ENCODE results near the gene FARP2. TPM values are rescaled to one million over a fixed set of nuclear protein-coding genes. Genes with fewer than 3 reads are reported as not detected.

The FARP2 gene
- total and polyA plus RNA-seq, 4 donors, result 5.8 to 30.9 (median 14.3) TPM

DNA sequence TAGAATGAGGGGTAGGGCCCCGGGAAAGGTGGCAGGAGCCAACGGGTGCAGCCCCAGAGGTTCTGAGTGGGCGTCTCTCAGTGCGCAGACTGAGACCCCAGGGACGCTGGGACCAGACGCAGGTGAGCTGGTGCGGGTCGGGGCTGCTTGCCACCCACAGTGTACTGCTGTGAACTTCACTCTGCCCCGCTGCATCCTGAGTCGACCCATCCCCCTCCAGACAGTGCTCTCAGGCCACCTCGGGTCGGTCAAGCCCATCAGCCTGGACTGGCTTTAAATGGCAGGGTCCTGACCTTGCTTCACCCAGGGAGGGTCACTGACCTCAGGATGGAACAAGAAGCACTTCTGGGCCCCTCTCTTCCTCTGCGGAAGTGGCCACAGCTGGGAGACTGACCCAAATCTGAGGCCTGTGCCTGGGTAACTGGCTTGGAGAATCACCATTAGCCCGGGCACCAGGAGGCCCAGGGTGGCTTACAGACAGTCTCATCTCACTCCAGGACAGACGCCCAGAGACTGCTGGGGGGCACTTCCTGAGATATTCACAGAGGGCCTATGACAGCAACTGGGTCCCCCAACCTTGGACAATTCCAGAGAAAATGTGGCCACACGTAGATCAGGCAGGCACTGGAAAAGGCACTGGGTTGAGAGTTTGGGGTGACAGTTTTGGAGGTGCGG is 178.8 kb downstream of the FARP2 start:
- H3K27me3 ChIP-seq (ENCODE audit: control insufficient read depth in 4 of 4, insufficient read depth in 4 of 4, low read length in 3 of 4), result no peaks in the 10 kb centered on the region
- H3K27ac ChIP-seq (ENCODE audit: low read depth in 1 of 2, low read length in 2 of 2), result no peak overlapping the region
- H3K4me3 ChIP-seq (ENCODE audit: low read depth in 1 of 3, low read length in 3 of 3), result no peak overlapping the region
- no peak overlapping the region for H3K9ac ChIP-seq (ENCODE audit: low read depth in 1 of 2, low read length in 2 of 2)
- no peaks in the 10 kb centered on the region for H3K36me3 ChIP-seq (ENCODE audit: control insufficient read depth in 4 of 4, insufficient read depth in 3 of 4, low read depth in 1 of 4, low read length in 3 of 4)
- WGBS, result 74% methylated on average over 17 of the region's 17 CpGs
- TF ChIP-seq RXRA (IDR thresholded peaks at IDR 0.05) (peak; percentile 28 to 81), NR2F2 (IDR thresholded peaks at IDR 0.05) (peak; percentile 93), FOXA1 (IDR thresholded peaks at IDR 0.05) (no peak)
- no peak for DNase-seq (ENCODE audit: low spot score)
- no peaks in the 10 kb centered on the region for H3K9me3 ChIP-seq (ENCODE audit: control insufficient read depth in 4 of 4, low read length in 3 of 4)
- no peaks in the 10 kb centered on the region for H3K4me1 ChIP-seq (ENCODE audit: control insufficient read depth in 4 of 4, insufficient read depth in 4 of 4, low read length in 3 of 4)

DNA sequence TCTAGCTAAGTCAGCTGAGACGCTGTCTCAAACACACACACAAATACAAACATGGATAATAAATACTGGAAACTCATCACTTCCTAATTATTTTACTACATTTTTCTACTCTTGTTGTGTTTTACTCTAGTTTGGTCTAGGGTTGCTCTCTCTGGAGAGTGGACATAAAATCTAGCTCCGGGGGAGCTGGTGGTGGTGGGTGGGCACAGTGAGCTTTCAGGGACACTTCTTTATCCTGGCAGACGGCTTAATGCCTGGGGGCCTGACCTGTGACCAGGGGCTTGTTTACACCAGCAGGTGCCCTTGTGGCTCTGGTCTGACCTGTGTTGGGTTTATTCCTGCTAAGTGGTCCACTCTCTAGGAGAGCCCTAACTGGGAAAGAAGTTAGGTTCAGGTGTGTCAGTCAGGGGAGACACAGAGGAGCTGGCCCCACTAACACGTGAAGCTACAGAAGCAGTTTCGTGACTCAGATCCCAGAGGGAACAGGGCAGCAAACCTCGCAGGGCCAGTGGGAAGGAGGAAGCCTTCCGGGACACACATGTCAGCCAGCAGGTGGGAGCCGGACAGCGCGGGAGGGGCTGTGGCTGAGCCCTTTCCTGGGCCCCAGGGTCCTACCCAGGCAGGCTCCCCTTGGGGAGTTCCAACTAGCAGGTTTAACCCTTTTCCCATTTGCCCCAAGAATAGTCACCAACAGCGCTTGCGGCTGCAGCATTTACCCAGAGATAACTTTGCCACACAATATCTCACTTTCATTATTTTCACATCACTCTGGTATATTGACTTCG is 180.0 kb downstream of the FARP2 start:
- H3K9ac ChIP-seq (ENCODE audit: low read depth in 1 of 2, low read length in 2 of 2), result no peak overlapping the region
- TF ChIP-seq, protein P1, sequence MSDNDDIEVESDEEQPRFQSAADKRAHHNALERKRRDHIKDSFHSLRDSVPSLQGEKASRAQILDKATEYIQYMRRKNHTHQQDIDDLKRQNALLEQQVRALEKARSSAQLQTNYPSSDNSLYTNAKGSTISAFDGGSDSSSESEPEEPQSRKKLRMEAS (IDR thresholded peaks at IDR 0.05), result no peak
- TF ChIP-seq HNF4A (conservative IDR thresholded peaks at IDR 0.05) (no peak), TAF1 (conservative IDR thresholded peaks at IDR 0.05) (no peak), SP1 (IDR thresholded peaks at IDR 0.05) (no peak), FOXA2 (IDR thresholded peaks at IDR 0.05) (no peak), NR2F2 (IDR thresholded peaks at IDR 0.05) (no peak), HNF4G (IDR thresholded peaks at IDR 0.05) (no peak)
- DNase-seq (ENCODE audit: low spot score), result no peak
- H3K4me1 ChIP-seq (ENCODE audit: control insufficient read depth in 4 of 4, insufficient read depth in 4 of 4, low read length in 3 of 4), result no peaks in the 10 kb centered on the region
- no peak overlapping the region for H3K4me3 ChIP-seq (ENCODE audit: low read depth in 1 of 3, low read length in 3 of 3)
- H3K9me3 ChIP-seq (ENCODE audit: control insufficient read depth in 4 of 4, low read length in 3 of 4), result peaks cover 0 to under 1% (median 0%) of the 10 kb centered on the region in 4 donors
- no peaks in the 10 kb centered on the region for H3K36me3 ChIP-seq (ENCODE audit: control insufficient read depth in 4 of 4, insufficient read depth in 3 of 4, low read depth in 1 of 4, low read length in 3 of 4)
- 81% methylated on average over 13 of the region's 13 CpGs for WGBS
- no peak overlapping the region for H3K27ac ChIP-seq (ENCODE audit: low read depth in 1 of 2, low read length in 2 of 2)
- H3K27me3 ChIP-seq (ENCODE audit: control insufficient read depth in 4 of 4, insufficient read depth in 4 of 4, low read length in 3 of 4), result peaks cover 0 to 2% (median 0%) of the 10 kb centered on the region in 4 donors

DNA sequence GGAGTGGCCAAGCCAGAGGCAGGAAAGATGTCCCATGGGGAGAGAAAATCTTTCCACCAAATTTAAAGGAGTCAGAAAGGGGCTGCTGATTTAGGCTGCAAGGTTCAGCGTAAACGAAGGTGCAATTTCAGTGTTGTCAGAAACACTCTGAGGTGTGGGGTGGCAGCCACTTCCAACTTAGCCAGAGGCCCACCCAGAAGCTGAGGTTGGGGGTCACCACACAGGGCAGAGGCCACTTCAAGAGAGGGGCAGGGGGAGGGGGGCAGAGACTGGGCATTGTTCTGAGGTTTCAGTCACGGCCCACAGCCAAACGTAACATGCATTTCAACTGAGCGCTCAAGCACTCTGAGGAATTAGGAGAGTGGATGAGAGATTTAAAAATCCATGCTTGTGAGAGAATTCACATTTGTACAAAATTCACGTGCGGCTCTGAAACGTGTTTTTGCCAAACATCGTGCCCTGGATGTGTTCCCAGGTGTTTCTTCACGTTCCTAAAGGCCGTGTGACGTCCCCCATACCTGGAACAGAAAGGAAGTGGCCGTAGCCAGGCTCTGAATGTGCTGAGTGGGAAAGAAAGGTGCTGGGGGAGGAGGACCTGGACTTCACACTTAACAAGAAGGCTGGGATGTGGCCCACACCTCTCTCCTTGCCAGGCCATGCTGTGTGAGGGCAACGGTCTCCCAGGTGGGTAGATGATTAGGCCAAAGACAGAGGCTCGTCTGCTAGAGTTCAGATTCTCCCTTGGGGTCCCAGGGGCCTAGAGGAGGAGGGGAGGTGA is 182.9 kb downstream of the FARP2 start:
- peaks cover 5 to 7% (median 6%) of the 10 kb centered on the region in 4 donors for H3K4me1 ChIP-seq (ENCODE audit: control insufficient read depth in 4 of 4, insufficient read depth in 4 of 4, low read length in 3 of 4)
- H3K9me3 ChIP-seq (ENCODE audit: control insufficient read depth in 4 of 4, low read length in 3 of 4), result peaks cover 0 to 1% (median 0%) of the 10 kb centered on the region in 4 donors
- no peaks in the 10 kb centered on the region for H3K36me3 ChIP-seq (ENCODE audit: control insufficient read depth in 4 of 4, insufficient read depth in 3 of 4, low read depth in 1 of 4, low read length in 3 of 4)
- DNase-seq (ENCODE audit: low spot score), result no peak
- WGBS, result 91% methylated on average over 15 of the region's 15 CpGs
- H3K4me3 ChIP-seq (ENCODE audit: low read depth in 1 of 3, low read length in 3 of 3), result no peak overlapping the region
- peaks cover 0 to 3% (median under 1%) of the 10 kb centered on the region in 4 donors for H3K27me3 ChIP-seq (ENCODE audit: control insufficient read depth in 4 of 4, insufficient read depth in 4 of 4, low read length in 3 of 4)
- no peak overlapping the region for H3K9ac ChIP-seq (ENCODE audit: low read depth in 1 of 2, low read length in 2 of 2)
- H3K27ac ChIP-seq (ENCODE audit: low read depth in 1 of 2, low read length in 2 of 2), result no peak overlapping the region
- TF ChIP-seq, protein P2, sequence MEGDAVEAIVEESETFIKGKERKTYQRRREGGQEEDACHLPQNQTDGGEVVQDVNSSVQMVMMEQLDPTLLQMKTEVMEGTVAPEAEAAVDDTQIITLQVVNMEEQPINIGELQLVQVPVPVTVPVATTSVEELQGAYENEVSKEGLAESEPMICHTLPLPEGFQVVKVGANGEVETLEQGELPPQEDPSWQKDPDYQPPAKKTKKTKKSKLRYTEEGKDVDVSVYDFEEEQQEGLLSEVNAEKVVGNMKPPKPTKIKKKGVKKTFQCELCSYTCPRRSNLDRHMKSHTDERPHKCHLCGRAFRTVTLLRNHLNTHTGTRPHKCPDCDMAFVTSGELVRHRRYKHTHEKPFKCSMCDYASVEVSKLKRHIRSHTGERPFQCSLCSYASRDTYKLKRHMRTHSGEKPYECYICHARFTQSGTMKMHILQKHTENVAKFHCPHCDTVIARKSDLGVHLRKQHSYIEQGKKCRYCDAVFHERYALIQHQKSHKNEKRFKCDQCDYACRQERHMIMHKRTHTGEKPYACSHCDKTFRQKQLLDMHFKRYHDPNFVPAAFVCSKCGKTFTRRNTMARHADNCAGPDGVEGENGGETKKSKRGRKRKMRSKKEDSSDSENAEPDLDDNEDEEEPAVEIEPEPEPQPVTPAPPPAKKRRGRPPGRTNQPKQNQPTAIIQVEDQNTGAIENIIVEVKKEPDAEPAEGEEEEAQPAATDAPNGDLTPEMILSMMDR (IDR thresholded peaks at IDR 0.05; ENCODE audit: low read depth, low read length, missing input control), result no peak
- TF ChIP-seq RAD21 (IDR thresholded peaks at IDR 0.05) (no peak), HNF4G (IDR thresholded peaks at IDR 0.05) (no peak), NR2F2 (IDR thresholded peaks at IDR 0.05) (no peak), YY1 (IDR thresholded peaks at IDR 0.05) (no peak), FOXA1 (IDR thresholded peaks at IDR 0.05) (no peak), RXRA (IDR thresholded peaks at IDR 0.05) (no peak)
- TF ChIP-seq, protein P3, sequence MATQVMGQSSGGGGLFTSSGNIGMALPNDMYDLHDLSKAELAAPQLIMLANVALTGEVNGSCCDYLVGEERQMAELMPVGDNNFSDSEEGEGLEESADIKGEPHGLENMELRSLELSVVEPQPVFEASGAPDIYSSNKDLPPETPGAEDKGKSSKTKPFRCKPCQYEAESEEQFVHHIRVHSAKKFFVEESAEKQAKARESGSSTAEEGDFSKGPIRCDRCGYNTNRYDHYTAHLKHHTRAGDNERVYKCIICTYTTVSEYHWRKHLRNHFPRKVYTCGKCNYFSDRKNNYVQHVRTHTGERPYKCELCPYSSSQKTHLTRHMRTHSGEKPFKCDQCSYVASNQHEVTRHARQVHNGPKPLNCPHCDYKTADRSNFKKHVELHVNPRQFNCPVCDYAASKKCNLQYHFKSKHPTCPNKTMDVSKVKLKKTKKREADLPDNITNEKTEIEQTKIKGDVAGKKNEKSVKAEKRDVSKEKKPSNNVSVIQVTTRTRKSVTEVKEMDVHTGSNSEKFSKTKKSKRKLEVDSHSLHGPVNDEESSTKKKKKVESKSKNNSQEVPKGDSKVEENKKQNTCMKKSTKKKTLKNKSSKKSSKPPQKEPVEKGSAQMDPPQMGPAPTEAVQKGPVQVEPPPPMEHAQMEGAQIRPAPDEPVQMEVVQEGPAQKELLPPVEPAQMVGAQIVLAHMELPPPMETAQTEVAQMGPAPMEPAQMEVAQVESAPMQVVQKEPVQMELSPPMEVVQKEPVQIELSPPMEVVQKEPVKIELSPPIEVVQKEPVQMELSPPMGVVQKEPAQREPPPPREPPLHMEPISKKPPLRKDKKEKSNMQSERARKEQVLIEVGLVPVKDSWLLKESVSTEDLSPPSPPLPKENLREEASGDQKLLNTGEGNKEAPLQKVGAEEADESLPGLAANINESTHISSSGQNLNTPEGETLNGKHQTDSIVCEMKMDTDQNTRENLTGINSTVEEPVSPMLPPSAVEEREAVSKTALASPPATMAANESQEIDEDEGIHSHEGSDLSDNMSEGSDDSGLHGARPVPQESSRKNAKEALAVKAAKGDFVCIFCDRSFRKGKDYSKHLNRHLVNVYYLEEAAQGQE (IDR thresholded peaks at IDR 0.05), result no peak
- TF ChIP-seq, protein P4, sequence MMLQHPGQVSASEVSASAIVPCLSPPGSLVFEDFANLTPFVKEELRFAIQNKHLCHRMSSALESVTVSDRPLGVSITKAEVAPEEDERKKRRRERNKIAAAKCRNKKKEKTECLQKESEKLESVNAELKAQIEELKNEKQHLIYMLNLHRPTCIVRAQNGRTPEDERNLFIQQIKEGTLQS (IDR thresholded peaks at IDR 0.05), result no peak
- TF ChIP-seq, protein P5, sequence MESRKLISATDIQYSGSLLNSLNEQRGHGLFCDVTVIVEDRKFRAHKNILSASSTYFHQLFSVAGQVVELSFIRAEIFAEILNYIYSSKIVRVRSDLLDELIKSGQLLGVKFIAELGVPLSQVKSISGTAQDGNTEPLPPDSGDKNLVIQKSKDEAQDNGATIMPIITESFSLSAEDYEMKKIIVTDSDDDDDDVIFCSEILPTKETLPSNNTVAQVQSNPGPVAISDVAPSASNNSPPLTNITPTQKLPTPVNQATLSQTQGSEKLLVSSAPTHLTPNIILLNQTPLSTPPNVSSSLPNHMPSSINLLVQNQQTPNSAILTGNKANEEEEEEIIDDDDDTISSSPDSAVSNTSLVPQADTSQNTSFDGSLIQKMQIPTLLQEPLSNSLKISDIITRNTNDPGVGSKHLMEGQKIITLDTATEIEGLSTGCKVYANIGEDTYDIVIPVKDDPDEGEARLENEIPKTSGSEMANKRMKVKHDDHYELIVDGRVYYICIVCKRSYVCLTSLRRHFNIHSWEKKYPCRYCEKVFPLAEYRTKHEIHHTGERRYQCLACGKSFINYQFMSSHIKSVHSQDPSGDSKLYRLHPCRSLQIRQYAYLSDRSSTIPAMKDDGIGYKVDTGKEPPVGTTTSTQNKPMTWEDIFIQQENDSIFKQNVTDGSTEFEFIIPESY (IDR thresholded peaks at IDR 0.05), result no peak

Measured in liver (tissue), 9 donors.